ENCODE measurements around the gene SENP1.

SENP1 gene

DNA sequence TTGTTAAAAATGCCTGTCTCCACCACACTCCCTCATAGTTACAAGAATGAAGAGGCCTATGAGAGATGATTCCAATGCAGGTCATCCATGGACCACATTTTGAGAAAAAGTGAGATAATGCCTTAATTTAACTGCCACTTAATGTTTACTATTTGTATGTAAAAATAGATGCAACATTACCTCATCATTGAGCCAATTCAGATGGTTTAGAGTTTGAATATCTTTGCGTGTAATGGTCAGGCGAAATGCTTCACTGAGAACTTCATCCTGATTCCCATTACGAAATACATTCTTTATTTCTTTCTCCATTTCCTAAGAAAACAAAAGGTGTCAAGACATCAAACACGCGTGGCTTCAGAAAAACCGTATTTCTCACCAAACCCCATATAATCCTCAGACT lies 42.3 kb downstream of the SENP1 start:
- no peak for DNase-seq

DNA sequence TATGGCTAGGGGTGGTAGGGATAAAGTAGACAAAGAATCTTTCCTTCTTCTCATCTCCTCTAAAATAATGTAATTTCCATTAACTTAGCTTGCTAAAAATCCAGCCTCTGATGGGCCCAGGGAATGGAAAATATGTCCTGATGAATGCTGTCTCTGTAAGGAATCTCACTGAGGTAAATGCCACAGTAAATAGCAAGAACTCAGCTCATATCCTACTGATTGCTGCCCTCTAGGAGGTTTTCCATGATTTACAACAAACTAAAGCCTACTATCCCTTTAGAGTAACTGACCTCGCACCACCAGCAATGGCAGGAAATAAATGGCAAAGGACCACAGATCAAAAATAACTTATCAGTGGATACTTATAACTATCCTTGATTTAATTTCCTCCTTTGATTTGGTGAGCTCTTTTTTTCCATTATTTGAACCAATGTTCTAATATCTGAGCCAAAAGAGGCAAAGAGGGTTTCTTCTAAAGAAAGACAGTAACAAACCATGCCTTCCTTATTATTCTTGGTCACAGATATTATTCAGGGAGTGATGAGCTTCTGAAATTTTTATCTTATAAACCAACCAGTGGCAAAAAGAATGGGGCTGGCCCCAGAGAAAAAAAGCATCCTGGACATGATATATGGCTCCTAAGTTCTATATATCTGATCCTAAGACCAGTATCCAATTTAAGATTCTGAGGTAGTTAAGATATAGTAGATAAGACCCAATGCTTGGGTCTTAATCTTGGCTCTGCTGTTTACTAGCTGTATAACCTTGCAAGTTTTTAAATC lies 43.8 kb downstream of the SENP1 start:
- no peak for DNase-seq

DNA sequence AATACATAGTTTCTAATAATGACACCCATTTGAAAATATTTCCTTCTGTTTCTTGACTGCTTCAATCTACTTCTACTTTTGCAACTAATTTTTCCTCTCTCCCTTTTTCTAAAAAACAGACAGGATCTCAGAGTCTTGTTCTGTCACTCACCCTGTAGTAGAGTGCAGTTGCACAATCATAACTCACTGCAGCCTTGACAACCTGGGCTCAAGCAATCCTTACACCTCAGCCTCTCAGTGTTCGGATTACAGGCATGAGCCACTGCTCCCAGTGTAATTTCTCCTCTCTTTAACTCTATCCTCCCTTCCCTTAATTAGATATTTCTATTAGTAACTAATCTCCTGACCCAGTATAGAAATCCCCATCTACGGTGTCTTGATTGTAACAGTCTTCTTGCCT lies 45.4 kb downstream of the SENP1 start:
- DNase-seq = no peak

- no peak for DNase-seq
These were observed 47.1 kb downstream of the SENP1 start for GRCh38 chr12:48058771-48059170.

DNA sequence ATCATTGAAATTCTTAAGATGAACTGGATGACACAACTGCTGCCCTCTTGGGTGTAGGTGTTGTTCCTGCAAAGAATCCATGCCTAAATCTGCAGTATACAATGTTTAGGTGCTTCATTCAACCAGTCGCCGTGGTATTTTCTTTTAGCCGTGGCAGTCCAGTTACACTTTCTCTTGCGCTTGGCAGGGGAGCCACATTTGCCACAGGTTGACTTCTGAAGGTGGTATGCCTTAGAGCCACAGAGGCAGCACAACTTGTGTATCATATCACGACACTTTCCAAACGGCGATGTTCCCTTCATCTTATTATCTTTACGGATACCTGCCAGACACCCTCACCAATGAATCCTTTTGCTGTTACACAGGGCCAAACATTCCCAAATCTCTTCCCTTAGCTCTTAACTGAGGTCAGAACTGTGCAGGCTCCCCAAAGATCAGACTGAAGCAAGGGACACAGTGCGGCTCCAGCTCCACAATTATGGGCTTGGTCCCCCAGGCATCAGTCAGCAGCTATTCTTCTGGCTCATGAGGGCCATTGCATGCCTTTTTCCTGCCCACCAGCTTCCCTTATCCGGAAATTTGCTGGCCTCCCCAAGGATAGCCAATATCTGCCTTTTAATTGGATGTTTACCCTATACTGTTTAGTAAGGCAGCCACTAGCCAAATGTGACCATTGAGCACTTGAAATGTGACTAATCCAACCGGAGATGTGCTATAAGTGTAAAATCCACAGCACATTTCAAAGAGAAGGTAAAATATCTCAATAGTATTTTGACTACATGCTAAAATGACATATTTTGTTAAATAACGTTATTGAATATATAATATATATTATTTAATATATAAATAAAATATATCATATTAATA lies 50.7 kb downstream of the SENP1 start:
- no peak for DNase-seq

DNA sequence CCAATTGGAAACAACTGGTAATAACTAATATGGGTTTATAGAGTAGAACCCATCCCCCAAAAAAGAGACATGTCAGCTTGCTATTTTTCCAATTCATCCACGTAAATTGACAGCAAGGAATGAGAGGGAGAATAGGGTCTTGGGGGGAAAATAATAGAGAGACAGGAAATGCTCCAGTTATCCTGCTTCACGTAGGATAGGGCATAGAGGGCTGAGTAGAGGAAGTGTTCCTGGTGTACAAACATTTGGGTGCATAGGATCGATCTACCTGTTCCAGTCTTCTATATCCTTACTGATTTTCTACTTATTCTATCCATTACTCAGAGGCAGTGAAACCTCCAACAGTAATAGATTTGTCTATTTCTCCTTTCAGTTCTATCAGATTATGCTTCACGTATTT lies 52.0 kb downstream of the SENP1 start:
- DNase-seq = no peak

- DNase-seq = no peak
These were observed 52.8 kb downstream of the SENP1 start for GRCh38 chr12:48053122-48053521.

GRCh38 chr12:48051681-48052080 lies 54.2 kb downstream of the SENP1 start:
- DNase-seq = no peak

DNA sequence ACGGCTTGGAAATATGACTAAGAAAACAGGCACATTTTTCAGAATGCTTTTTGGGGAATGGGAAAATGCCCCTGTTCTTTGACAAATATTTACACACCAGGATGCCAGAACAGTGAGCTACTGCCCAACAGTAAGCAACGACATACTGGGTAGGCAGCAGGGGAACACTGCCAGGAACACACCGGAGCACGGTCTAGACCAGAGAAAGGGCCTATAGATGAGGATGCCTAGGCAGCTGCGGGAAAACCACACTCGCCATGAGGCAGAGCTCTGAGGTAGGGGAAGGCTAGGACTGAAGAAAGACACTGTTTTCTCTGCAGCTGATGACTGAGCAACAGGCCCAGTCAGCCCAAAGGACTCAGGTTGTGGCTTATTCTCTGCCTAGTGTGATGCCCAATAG lies 55.7 kb downstream of the SENP1 start:
- no peak for DNase-seq

GRCh38 chr12:48045965-48046518 lies 59.8 kb downstream of the SENP1 start:
- no peak for DNase-seq

GRCh38 chr12:48045061-48045846 lies 60.6 kb downstream of the SENP1 start:
- no peak for DNase-seq

DNA sequence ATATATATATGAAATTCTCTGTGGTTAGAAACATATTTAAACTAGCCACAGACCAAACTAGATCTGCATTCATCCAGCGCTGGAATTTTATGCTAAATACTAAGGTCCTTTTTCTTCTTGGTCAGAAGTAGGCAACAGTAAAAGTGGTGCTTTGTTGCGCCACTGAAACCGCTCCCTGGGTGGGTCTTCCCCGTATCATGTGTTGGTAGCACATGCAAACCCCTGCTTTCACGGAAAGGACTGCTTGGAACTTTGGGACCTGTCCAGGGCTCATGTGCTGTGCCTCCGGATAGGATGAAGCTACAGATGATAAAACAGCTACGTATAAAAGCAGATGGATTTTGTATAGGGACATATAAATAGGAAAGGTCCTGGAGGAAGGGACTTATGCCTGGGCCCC lies 61.5 kb downstream of the SENP1 start:
- no peak for DNase-seq

DNA sequence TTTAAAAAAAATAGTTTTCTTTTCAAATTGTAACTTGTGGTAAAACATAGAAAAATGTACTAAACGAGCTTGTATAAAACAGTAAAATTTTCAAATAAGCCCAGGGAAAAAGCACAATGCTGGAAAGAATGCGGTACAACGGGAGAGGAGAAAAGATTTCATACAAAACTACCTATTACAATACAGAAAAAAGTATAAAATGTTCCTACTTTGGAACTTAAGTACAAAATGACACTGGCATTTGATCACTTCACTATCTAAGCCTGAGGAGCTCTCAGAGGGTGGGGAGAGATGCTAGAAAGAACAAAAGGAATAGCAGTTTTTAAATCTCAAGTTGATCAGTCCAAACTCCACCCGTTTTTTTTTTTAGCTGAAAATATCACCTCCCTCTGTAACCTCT lies 62.1 kb downstream of the SENP1 start:
- no peak for DNase-seq

DNA sequence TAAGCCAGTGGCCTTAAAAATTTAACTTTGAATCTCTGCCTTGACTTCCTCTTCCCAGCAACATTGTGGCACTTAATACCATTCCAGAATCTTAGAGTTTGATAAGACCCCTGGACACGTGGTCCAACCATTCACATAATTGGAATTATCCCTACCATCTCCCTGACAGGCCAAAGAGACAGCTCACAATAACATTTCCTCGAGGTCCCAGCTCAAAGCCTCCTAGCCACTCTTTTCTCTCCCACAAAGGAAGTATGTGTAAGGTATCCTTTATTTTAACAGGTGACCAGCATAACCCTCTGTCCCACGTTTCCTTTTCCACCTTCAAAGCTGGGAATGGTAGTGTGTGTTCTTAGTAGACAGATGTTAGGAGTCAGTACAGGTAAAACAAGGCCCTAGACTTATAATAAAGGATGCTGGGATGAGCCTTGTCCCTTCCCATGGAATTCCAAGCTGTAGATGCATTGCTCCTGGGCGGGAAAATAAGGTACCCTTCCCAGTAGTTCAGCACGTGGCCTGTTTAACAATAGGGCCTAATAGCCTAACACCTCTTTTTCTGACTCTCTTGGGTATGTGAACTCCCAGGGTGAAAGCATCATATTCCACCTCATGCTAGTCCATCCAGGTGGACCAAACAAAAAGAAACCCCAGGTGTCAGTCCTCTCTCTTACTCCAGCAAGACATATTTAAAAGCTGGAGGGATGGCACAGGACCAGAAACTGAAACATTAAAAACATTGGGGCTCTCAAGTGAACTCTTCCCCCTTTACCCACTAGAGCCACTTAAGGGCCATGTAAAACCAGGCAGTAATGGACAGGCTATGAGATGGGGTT lies 64.1 kb downstream of the SENP1 start:
- DNase-seq = no peak

DNA sequence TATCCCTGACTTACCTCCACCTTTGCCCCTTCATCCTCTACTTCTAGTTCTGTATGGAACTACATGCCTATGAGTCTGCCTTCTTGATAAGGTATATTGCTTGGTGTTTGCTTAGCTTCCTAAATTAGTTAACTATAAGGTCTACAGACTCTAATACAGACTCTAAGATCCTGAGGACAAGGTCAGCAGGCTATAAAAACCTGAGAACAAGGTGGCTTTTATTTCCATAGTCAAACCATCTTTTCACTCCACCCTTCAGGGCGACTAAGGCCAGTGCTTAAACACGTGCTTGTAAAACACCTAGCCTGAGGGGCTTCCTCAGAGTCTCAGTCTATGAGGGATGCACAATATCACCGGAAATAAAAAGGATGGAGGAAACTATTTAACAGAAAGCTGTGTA lies 65.5 kb downstream of the SENP1 start:
- DNase-seq = no peak

- DNase-seq = no peak
These were observed 66.7 kb downstream of the SENP1 start for GRCh38 chr12:48039151-48039550.

- DNase-seq = no peak
These were observed 67.8 kb downstream of the SENP1 start for GRCh38 chr12:48038085-48038484.

- no peak for DNase-seq
These were observed 68.5 kb downstream of the SENP1 start for GRCh38 chr12:48037267-48037915.

DNA sequence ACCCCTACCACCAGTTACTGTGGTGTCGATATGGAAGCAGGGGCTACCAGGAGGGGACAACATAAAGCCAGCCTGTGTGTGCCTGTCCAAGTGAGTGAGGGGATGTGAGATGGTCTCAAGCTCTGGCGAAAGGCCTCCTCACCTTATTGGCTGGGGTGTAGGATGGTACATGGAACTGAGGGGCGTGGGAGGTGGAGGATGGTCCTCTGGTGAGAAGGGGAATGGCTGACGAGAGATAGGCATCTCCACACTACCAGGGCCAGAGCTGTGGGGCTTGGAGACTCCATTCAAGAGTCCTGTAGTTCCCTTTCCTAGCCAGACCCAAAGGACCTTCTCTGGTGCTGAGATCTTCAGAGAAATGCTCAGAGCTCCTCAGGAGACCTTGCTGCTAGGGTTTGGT lies 69.1 kb downstream of the SENP1 start:
- DNase-seq = no peak

GRCh38 chr12:48034835-48035805 lies 70.8 kb downstream of the SENP1 start:
- DNase-seq = no peak
